SK-N-SH (cell line): ENCODE data around the gene MUSK. TPM values are rescaled to one million over a fixed set of nuclear protein-coding genes. Genes with fewer than 3 reads are reported as not detected.

Source experiments
- CTCF ChIA-PET: fragments of 300-600, 350-600 bp; formaldehyde crosslinking; extraction: SDS; loops from one replicate; lab custom pipeline; 2021; lab: Yijun Ruan, JAX
- POLR2A ChIA-PET: fragments of 350-600 bp; sonication (Branson Sonifier 250); formaldehyde crosslinking; extraction: SDS; loops from one replicate; lab custom pipeline; 2020; ENCODE audit warnings: antibody characterized with exemption, inconsistent platforms; lab: Yijun Ruan, JAX
- DNase-seq: peaks from one replicate; pipeline ENCODE4 v3.0.0; 2012
- H2AFZ ChIP-seq: fragments of 200-600 bp; sonication (generic); 2 replicates; pipeline ENCODE4 v1.8.1; 2016; ENCODE audit warnings: antibody characterized with exemption, mild to moderate bottlenecking, low read depth
- H3F3A ChIP-seq: fragments of 200-600 bp; sonication (generic); replicated peaks from 2 replicates; pipeline ENCODE3; 2016; ENCODE audit warnings: antibody characterized with exemption, mild to moderate bottlenecking; ENCODE audit not compliant: insufficient read depth
- H3K27ac ChIP-seq, 2 experiments: fragments of 200-500 bp in 1 of 2; fragments of 200-600 bp in 1 of 2; sonication (Bioruptor generic) in 1 of 2; sonication (generic), shearing (Covaris generic) in 1 of 2; 2 replicates each; pipeline versions ENCODE4 v1.5.1 to v1.6.1; 2014 to 2016; ENCODE audit warnings: low read depth in 2 of 2, inconsistent platforms in 1 of 2, low read length in 1 of 2, mild to moderate bottlenecking in 1 of 2, mixed read lengths in 1 of 2
- H3K27me3 ChIP-seq: fragments of 200-600 bp; sonication (generic), shearing (Covaris generic); 2 replicates; pipeline ENCODE4 v1.6.1; 2016; ENCODE audit warnings: mixed run types; ENCODE audit not compliant: insufficient read depth
- H3K36me3 ChIP-seq, 2 experiments: fragments of 200-500 bp in 1 of 2; fragments of 200-600 bp in 1 of 2; sonication (Bioruptor generic) in 1 of 2; sonication (generic) in 1 of 2; replicated peaks in 1 of 2; 2 replicates each; pipeline versions ENCODE3 to v1.5.1; 2014 to 2016; ENCODE audit warnings: low read length in 1 of 2, mild to moderate bottlenecking in 1 of 2; ENCODE audit not compliant: insufficient read depth in 2 of 2, control insufficient read depth in 1 of 2
- H3K4me1 ChIP-seq, 2 experiments: fragments of 200-500 bp in 1 of 2; fragments of 200-600 bp in 1 of 2; sonication (Bioruptor generic) in 1 of 2; sonication (generic), shearing (Covaris generic) in 1 of 2; 2 replicates each; pipeline versions ENCODE4 v1.5.1 to v1.6.1; 2014 to 2016; ENCODE audit warnings: low read depth in 1 of 2, low read length in 1 of 2, mixed run types in 1 of 2; ENCODE audit not compliant: insufficient read depth in 2 of 2, control insufficient read depth in 1 of 2
- H3K4me2 ChIP-seq: fragments of 200-600 bp; sonication (generic), shearing (Covaris generic); 2 replicates; pipeline ENCODE4 v1.6.1; 2017; ENCODE audit warnings: mixed run types
- H3K4me3 ChIP-seq, 2 experiments: fragments of 200-500 bp in 1 of 2; fragments of 200-600 bp in 1 of 2; sonication (Bioruptor generic) in 1 of 2; sonication (generic), shearing (Covaris generic) in 1 of 2; 2 replicates each; pipeline versions ENCODE4 v1.5.1 to v1.8.1; 2014 to 2016; ENCODE audit warnings: low read depth in 2 of 2, inconsistent platforms in 1 of 2, low read length in 1 of 2, mild to moderate bottlenecking in 1 of 2, mixed read lengths in 1 of 2, moderate library complexity in 1 of 2
- H3K79me2 ChIP-seq: fragments of 200-600 bp; sonication (generic); 2 replicates; pipeline ENCODE4 v1.8.1; 2017; ENCODE audit warnings: mild to moderate bottlenecking; ENCODE audit not compliant: insufficient read depth
- H3K9ac ChIP-seq: fragments of 200-600 bp; sonication (generic); 2 replicates; pipeline ENCODE4 v1.6.1; 2017; ENCODE audit warnings: mixed run types
- H3K9me2 ChIP-seq: fragments of 200-600 bp; sonication (generic); 2 replicates; pipeline ENCODE4 v1.6.1; 2017; ENCODE audit warnings: mixed run types
- H3K9me3 ChIP-seq: fragments of 200-600 bp; sonication (generic); 2 replicates; pipeline ENCODE4 v1.6.1; 2017; ENCODE audit warnings: mixed run types, mild to moderate bottlenecking, moderate library complexity
- H4K20me1 ChIP-seq: fragments of 200-600 bp; sonication (generic); 2 replicates; pipeline ENCODE4 v1.6.1; 2017; ENCODE audit warnings: mild to moderate bottlenecking, mixed run types; ENCODE audit not compliant: insufficient read depth
- EP300 ChIP-seq, 2 experiments: IDR thresholded peaks; 2 replicates each; pipeline versions ENCODE4 v1.4.0 to v1.6.1; 2012; ENCODE audit warnings: borderline replicate concordance in 1 of 2, low read depth in 1 of 2, low read length in 1 of 2
- EZH2phosphoT487 ChIP-seq: fragments of 200-600 bp; sonication (generic); IDR thresholded peaks from 2 replicates; pipeline ENCODE4 v1.6.1; 2017; ENCODE audit warnings: low read depth, mixed run types, mild to moderate bottlenecking, antibody characterized with exemption, moderate library complexity, borderline replicate concordance
- FOSL2 ChIP-seq: IDR thresholded peaks from 2 replicates; pipeline ENCODE4 v1.4.0; 2012; ENCODE audit warnings: low read depth, mild to moderate bottlenecking, moderate library complexity, borderline replicate concordance
- JUND ChIP-seq: IDR thresholded peaks from 2 replicates; pipeline ENCODE4 v1.4.0; 2012
- MXI1 ChIP-seq: IDR thresholded peaks from 2 replicates; pipeline ENCODE4 v1.6.1; 2012; ENCODE audit warnings: mild to moderate bottlenecking, low read depth, low read length, improper control_type of control experiment
- NFIC ChIP-seq: IDR thresholded peaks from 2 replicates; pipeline ENCODE4 v1.4.0; 2012; ENCODE audit warnings: borderline replicate concordance
- NRF1 ChIP-seq: IDR thresholded peaks from 2 replicates; pipeline ENCODE4 v1.6.1; 2012; ENCODE audit warnings: low read depth, mild to moderate bottlenecking, low read length
- POLR2AphosphoS5 ChIP-seq: IDR thresholded peaks from 2 replicates; pipeline ENCODE4 v1.6.1; 2012; ENCODE audit warnings: low read depth, low read length
- RCOR1 ChIP-seq: fragments of 150-350 bp; IDR thresholded peaks from 2 replicates; pipeline ENCODE4 v1.6.1; 2017; ENCODE audit warnings: antibody characterized with exemption, low read length
- RFX5 ChIP-seq: IDR thresholded peaks from 2 replicates; pipeline ENCODE4 v1.6.1; 2012; ENCODE audit warnings: mild to moderate bottlenecking, improper control_type of control experiment, low read length
- RXRA ChIP-seq: IDR thresholded peaks from 2 replicates; pipeline ENCODE4 v1.4.0; 2012; ENCODE audit warnings: low read depth, mild to moderate bottlenecking, borderline replicate concordance
- TEAD4 ChIP-seq: IDR thresholded peaks from 2 replicates; pipeline ENCODE4 v1.4.0; 2012; ENCODE audit warnings: mild to moderate bottlenecking, borderline replicate concordance; ENCODE audit not compliant: insufficient read depth
- USF1 ChIP-seq: IDR thresholded peaks from 2 replicates; pipeline ENCODE4 v1.4.0; 2012; ENCODE audit warnings: low read depth, borderline replicate concordance
- USF2 ChIP-seq: fragments of 150-350 bp; IDR thresholded peaks from 2 replicates; pipeline ENCODE4 v1.6.1; 2017; ENCODE audit warnings: antibody characterized with exemption, low read length, low read depth, borderline replicate concordance
- ZBTB33 ChIP-seq: IDR thresholded peaks from 2 replicates; pipeline ENCODE4 v1.4.0; 2012; ENCODE audit warnings: low read depth, borderline replicate concordance
- WGBS: methylation state at CpG from one replicate; pipeline ENCODE4 v1.1.6; 2017; ENCODE audit warnings: low lambda C conversion rate; 5-methylcytosine and 5-hydroxymethylcytosine counted together
- polyA plus RNA-seq, 3 experiments: library from polyadenylated mRNA; depleted of rRNA; stranded (reverse); fragments of >200 nt; gene quantifications; 2 replicates each; pipeline ENCODE4 v1.2.3, GENCODE V29; 2012
- TF ChIP-seq, protein P1 (sequence below): IDR thresholded peaks from 2 replicates; pipeline ENCODE4 v1.6.1; 2012; ENCODE audit warnings: mild to moderate bottlenecking, low read depth, low read length, moderate library complexity
- TF ChIP-seq, protein P2 (sequence below): IDR thresholded peaks from 2 replicates; pipeline ENCODE4; 2012

MUSK gene
- polyA plus RNA-seq, 1 of the 3 experiments (the other 2 are of a cell fraction): not detected

GRCh38 chr9:110820381-110820780 lies 151.8 kb downstream of the MUSK start:
- Histone ChIP-seq H3K27ac (peak overlapping the region in 1 of 2 experiments; percentile 94; a peak in 2 of 4 replicates), H3K9me2 (no peaks in the 10 kb centered on the region), H3K9me3 (no peaks in the 10 kb centered on the region), H2AFZ (no peak overlapping the region), H3K27me3 (no peaks in the 10 kb centered on the region), H3K4me1 (peaks cover 0 to 18% of the 10 kb centered on the region in 2 experiments; a peak in 2 of 4 replicates), H3K36me3 (no peaks in the 10 kb centered on the region), H3K79me2 (no peaks in the 10 kb centered on the region), H3K9ac (no peak overlapping the region), H3K4me3 (no peak overlapping the region), H3F3A (no peaks in the 10 kb centered on the region), H4K20me1 (no peaks in the 10 kb centered on the region), H3K4me2 (no peak overlapping the region)
- POLR2A ChIA-PET: no interaction called here
- 68% methylated on average over 1 of the region's 1 CpG for WGBS
- TF ChIP-seq USF2 (no peak), JUND (no peak), TEAD4 (no peak), RFX5 (no peak), RCOR1 (no peak)
- DNase-seq: no peak
- CTCF ChIA-PET: interaction anchor here (1.0 kb wide), 2 partner anchors 8 to 131 kb away, joined by 3 read pairs; no protein-coding TSS in a partner anchor

DNA sequence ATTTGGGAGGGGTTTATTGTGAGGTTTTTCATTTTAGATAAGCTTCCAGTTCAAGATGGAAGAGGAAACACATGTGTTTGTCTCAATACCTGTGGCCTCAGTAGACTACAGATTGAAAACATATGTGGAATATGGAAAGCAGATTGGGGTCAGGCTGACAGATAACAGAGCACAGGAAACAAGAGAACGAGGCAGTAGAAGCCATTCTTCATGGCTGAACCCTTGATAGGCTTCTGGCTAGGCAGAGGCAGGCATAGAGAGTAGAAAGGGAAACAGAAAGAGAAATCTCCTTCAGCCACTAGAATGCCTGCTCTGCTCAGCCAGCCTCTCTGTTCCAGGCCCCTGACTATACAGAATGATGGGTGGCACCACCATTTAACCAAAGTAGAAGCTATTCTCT lies 152.5 kb downstream of the MUSK start:
- ChIA-PET CTCF (interaction anchor here (0.9 to 1.0 kb wide), 3 partner anchors 9 to 331 kb away, joined by 3 read pairs; no protein-coding TSS in a partner anchor), POLR2A (no interaction called here)
- Histone ChIP-seq H3K79me2 (no peaks in the 10 kb centered on the region), H3K9me3 (no peaks in the 10 kb centered on the region), H3K4me2 (no peak overlapping the region; the same call in 1 of the 2 replicates), H3K9ac (no peak overlapping the region), H3K4me1 (peaks cover 0 to 18% of the 10 kb centered on the region in 2 experiments; a peak in 2 of 4 replicates), H3K27me3 (no peaks in the 10 kb centered on the region), H4K20me1 (no peaks in the 10 kb centered on the region), H3K9me2 (no peaks in the 10 kb centered on the region), H3K4me3 (no peak overlapping the region), H3F3A (no peaks in the 10 kb centered on the region), H2AFZ (no peak overlapping the region), H3K27ac (peak overlapping the region in 1 of 2 experiments; percentile 94; a peak in 2 of 4 replicates), H3K36me3 (no peaks in the 10 kb centered on the region)
- peak; percentile 69 for DNase-seq
- 7% methylated on average over 1 of the region's 1 CpG for WGBS
- no peak for TF ChIP-seq TEAD4
- no peak for TF ChIP-seq ZBTB33
- TF ChIP-seq RXRA: no peak
- TF ChIP-seq EZH2phosphoT487: no peak
- no peak for TF ChIP-seq NRF1
- TF ChIP-seq FOSL2: no peak
- TF ChIP-seq USF1: no peak
- TF ChIP-seq MXI1: no peak
- TF ChIP-seq, protein P1, sequence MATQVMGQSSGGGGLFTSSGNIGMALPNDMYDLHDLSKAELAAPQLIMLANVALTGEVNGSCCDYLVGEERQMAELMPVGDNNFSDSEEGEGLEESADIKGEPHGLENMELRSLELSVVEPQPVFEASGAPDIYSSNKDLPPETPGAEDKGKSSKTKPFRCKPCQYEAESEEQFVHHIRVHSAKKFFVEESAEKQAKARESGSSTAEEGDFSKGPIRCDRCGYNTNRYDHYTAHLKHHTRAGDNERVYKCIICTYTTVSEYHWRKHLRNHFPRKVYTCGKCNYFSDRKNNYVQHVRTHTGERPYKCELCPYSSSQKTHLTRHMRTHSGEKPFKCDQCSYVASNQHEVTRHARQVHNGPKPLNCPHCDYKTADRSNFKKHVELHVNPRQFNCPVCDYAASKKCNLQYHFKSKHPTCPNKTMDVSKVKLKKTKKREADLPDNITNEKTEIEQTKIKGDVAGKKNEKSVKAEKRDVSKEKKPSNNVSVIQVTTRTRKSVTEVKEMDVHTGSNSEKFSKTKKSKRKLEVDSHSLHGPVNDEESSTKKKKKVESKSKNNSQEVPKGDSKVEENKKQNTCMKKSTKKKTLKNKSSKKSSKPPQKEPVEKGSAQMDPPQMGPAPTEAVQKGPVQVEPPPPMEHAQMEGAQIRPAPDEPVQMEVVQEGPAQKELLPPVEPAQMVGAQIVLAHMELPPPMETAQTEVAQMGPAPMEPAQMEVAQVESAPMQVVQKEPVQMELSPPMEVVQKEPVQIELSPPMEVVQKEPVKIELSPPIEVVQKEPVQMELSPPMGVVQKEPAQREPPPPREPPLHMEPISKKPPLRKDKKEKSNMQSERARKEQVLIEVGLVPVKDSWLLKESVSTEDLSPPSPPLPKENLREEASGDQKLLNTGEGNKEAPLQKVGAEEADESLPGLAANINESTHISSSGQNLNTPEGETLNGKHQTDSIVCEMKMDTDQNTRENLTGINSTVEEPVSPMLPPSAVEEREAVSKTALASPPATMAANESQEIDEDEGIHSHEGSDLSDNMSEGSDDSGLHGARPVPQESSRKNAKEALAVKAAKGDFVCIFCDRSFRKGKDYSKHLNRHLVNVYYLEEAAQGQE: no peak
- TF ChIP-seq NFIC: no peak
- no peak for TF ChIP-seq JUND
- TF ChIP-seq, protein P2, sequence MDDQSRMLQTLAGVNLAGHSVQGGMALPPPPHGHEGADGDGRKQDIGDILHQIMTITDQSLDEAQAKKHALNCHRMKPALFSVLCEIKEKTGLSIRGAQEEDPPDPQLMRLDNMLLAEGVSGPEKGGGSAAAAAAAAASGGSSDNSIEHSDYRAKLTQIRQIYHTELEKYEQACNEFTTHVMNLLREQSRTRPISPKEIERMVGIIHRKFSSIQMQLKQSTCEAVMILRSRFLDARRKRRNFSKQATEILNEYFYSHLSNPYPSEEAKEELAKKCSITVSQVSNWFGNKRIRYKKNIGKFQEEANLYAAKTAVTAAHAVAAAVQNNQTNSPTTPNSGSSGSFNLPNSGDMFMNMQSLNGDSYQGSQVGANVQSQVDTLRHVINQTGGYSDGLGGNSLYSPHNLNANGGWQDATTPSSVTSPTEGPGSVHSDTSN: peak; percentile 69
- peak; percentile 89 for TF ChIP-seq POLR2AphosphoS5
- peak; percentile 27 to 82; a peak in 3 of 4 replicates for TF ChIP-seq EP300 (IDR thresholded peaks at IDR 0.05; ENCODE audit: borderline replicate concordance in 1 of 2, low read depth in 1 of 2, low read length in 1 of 2)
